HG02763 (cell line): ENCODE results near the gene CHST11.

Experiments
- ATAC-seq: cut with Tn5 transposase; IDR thresholded peaks from one replicate; pipeline ENCODE4 v1.9.1; 2021; ENCODE audit warnings: mild to moderate bottlenecking, moderate library complexity; ENCODE audit not compliant: unreplicated experiment

The CHST11 gene

GRCh38 chr12:104707794-104708558, 251.2 kb downstream of the CHST11 start:
- ATAC-seq, result no peak

- no peak for ATAC-seq
These were observed 252.1 kb downstream of the CHST11 start for GRCh38 chr12:104708891-104709290.

- ATAC-seq, result no peak
These were observed 253.1 kb downstream of the CHST11 start for GRCh38 chr12:104709692-104710435.

- ATAC-seq, result no peak
These were observed 254.4 kb downstream of the CHST11 start for GRCh38 chr12:104710940-104711689.

- ATAC-seq, result no peak
These were observed 255.7 kb downstream of the CHST11 start for GRCh38 chr12:104712477-104712876.

- ATAC-seq, result no peak
These were observed 256.2 kb downstream of the CHST11 start for GRCh38 chr12:104712968-104713367.

GRCh38 chr12:104713444-104713843, 256.7 kb downstream of the CHST11 start:
- no peak for ATAC-seq

- ATAC-seq, result no peak
These were observed 257.6 kb downstream of the CHST11 start for GRCh38 chr12:104714369-104714768.

GRCh38 chr12:104716172-104716571, 259.4 kb downstream of the CHST11 start:
- ATAC-seq, result no peak

- no peak for ATAC-seq
These were observed 261.7 kb downstream of the CHST11 start for GRCh38 chr12:104718304-104718929.

GRCh38 chr12:104719700-104720338, 263.1 kb downstream of the CHST11 start:
- ATAC-seq, result no peak

GRCh38 chr12:104720339-104721038, 263.7 kb downstream of the CHST11 start:
- ATAC-seq, result peak; percentile 48

GRCh38 chr12:104721039-104721405, 264.3 kb downstream of the CHST11 start:
- ATAC-seq, result no peak

GRCh38 chr12:104721936-104722335, 265.2 kb downstream of the CHST11 start:
- ATAC-seq, result no peak

GRCh38 chr12:104722601-104723534, 266.1 kb downstream of the CHST11 start:
- ATAC-seq, result no peak

GRCh38 chr12:104723895-104724294, 267.1 kb downstream of the CHST11 start:
- no peak for ATAC-seq

GRCh38 chr12:104724992-104725585, 268.3 kb downstream of the CHST11 start:
- no peak for ATAC-seq

GRCh38 chr12:104725610-104726009, 268.9 kb downstream of the CHST11 start:
- no peak for ATAC-seq
